Lower lobe of right lung (tissue), 2 donors: ENCODE measurements around the gene UNKL. TPM values are rescaled to one million over a fixed set of nuclear protein-coding genes. Genes with fewer than 3 reads are reported as not detected.

ENCODE experiments used
- ATAC-seq, 2 donors: fragments of 200-7000 bp; cut with Tn5 transposase; one replicate each; pipeline ENCODE4 v1.9.1; 2020 to 2022; ENCODE audit warnings: mild to moderate bottlenecking in 2 of 2, moderate library complexity in 2 of 2
- DNase-seq: peaks from one replicate; pipeline ENCODE4 v3.0.0-alpha.2; 2020
- H3K27ac ChIP-seq: fragments of 200-600 bp; one replicate; pipeline ENCODE4 v1.8.0; 2022
- H3K27me3 ChIP-seq: fragments of 200-600 bp; one replicate; pipeline ENCODE4 v1.8.0; 2022; ENCODE audit warnings: low read depth
- H3K36me3 ChIP-seq: fragments of 200-600 bp; one replicate; pipeline ENCODE4 v1.8.0; 2022; ENCODE audit warnings: mild to moderate bottlenecking
- H3K4me1 ChIP-seq: fragments of 200-600 bp; one replicate; pipeline ENCODE4 v1.8.0; 2022
- H3K4me3 ChIP-seq: fragments of 200-600 bp; one replicate; pipeline ENCODE4 v1.8.0; 2022; ENCODE audit warnings: mild to moderate bottlenecking
- H3K9me3 ChIP-seq: fragments of 200-600 bp; one replicate; pipeline ENCODE4 v1.8.0; 2022
- intact Hi-C: fragments of 100-400 bp; cut with DNase I; formaldehyde crosslinking; loops from one replicate; pipeline ENCODE4 v1.11.0; 2022
- total RNA-seq: library from RNA; stranded (reverse); fragmentation: NEBNext Ultra II Directional; extraction: Animal tissue kit (Norgen Biotek cat#: 25700); gene quantifications from one replicate; pipeline ENCODE4 v1.2.1, GENCODE V29; 2021
- TF ChIP-seq, protein P1 (sequence below): fragments of 200-600 bp; IDR thresholded peaks from one replicate; pipeline ENCODE4 v1.8.0; 2022; ENCODE audit warnings: antibody characterized with exemption, mild to moderate bottlenecking
- donor health status: DM: no; HTN: yes; CAD: no; lungs with severe emphysema.

UNKL gene
- total RNA-seq, 1 donor from 2014 or later, result 23.1 TPM

DNA sequence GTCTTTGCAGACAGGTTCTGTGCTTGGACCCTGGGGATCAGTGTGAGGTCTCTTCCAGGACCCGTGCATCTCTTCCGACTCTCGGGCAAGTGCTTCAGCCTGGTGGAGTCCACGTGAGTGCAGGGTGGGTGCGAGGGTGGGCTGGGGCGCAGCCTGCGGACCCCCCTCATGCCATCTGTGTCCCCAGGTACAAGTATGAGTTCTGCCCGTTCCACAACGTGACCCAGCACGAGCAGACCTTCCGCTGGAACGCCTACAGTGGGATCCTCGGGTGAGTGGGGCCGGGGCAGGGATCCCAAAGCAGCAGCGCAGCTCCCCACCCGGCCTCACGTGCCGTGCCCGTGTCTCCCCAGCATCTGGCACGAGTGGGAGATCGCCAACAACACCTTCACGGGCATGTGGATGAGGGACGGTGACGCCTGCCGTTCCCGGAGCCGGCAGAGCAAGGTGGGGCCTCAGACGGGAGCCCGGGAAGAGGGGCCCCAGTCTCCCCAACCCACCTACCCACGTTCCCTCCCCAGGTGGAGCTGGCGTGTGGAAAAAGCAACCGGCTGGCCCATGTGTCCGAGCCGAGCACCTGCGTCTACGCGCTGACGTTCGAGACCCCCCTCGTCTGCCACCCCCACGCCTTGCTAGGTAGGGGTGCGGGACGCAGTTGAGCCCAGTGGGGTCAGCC lies 52.7 kb downstream of the UNKL start:
- Histone ChIP-seq H3K9me3 (no peaks in the 10 kb centered on the region), H3K27ac (no peak overlapping the region), H3K4me1 (no peaks in the 10 kb centered on the region), H3K4me3 (no peak overlapping the region), H3K27me3 (no peaks in the 10 kb centered on the region), H3K36me3 (peaks cover 86% of the 10 kb centered on the region)
- TF ChIP-seq, protein P1, sequence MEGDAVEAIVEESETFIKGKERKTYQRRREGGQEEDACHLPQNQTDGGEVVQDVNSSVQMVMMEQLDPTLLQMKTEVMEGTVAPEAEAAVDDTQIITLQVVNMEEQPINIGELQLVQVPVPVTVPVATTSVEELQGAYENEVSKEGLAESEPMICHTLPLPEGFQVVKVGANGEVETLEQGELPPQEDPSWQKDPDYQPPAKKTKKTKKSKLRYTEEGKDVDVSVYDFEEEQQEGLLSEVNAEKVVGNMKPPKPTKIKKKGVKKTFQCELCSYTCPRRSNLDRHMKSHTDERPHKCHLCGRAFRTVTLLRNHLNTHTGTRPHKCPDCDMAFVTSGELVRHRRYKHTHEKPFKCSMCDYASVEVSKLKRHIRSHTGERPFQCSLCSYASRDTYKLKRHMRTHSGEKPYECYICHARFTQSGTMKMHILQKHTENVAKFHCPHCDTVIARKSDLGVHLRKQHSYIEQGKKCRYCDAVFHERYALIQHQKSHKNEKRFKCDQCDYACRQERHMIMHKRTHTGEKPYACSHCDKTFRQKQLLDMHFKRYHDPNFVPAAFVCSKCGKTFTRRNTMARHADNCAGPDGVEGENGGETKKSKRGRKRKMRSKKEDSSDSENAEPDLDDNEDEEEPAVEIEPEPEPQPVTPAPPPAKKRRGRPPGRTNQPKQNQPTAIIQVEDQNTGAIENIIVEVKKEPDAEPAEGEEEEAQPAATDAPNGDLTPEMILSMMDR, result no peak
- intact Hi-C loops, result no loop called here
- ATAC-seq, result no peak
- DNase-seq, result no peak

DNA sequence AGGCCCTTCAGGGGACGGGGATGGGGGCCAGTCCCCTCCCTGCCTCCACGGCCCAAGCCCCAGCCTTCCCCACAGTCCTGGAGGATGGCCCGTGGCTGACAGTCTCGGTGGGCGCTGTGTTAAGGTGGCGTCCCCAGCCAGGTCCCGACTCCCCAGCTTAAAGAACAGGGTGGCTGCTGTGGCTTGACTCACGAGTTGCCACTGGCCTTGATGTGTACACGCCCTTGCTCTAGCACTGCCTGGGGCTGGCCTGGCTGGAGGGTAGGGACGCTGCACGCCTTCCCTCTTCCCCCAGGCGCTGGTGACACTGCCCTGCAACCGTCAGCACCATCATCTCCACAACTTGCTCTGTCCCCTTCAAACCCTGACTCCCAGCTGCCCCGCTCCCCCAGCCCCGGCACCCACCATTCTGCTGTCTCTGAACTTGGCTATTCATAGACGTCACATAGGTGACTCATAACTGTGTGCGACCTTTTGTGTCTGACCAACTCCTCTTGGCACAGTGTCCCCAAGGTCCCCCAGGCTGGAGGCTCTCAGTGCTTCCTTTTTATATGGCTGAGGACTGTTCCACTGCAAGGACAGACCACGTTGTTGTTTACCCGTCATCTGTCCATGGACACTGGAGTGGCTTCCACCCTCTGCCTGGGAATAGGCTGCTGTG lies 56.5 kb downstream of the UNKL start:
- intact Hi-C loops, result no loop called here
- H3K36me3 ChIP-seq, result peaks cover 48% of the 10 kb centered on the region
- H3K27me3 ChIP-seq, result no peaks in the 10 kb centered on the region
- TF ChIP-seq, protein P1, result no peak
- no peak overlapping the region for H3K27ac ChIP-seq
- ATAC-seq, result no peak
- no peak overlapping the region for H3K4me3 ChIP-seq
- no peak for DNase-seq
- peaks cover 13% of the 10 kb centered on the region for H3K4me1 ChIP-seq
- no peaks in the 10 kb centered on the region for H3K9me3 ChIP-seq

DNA sequence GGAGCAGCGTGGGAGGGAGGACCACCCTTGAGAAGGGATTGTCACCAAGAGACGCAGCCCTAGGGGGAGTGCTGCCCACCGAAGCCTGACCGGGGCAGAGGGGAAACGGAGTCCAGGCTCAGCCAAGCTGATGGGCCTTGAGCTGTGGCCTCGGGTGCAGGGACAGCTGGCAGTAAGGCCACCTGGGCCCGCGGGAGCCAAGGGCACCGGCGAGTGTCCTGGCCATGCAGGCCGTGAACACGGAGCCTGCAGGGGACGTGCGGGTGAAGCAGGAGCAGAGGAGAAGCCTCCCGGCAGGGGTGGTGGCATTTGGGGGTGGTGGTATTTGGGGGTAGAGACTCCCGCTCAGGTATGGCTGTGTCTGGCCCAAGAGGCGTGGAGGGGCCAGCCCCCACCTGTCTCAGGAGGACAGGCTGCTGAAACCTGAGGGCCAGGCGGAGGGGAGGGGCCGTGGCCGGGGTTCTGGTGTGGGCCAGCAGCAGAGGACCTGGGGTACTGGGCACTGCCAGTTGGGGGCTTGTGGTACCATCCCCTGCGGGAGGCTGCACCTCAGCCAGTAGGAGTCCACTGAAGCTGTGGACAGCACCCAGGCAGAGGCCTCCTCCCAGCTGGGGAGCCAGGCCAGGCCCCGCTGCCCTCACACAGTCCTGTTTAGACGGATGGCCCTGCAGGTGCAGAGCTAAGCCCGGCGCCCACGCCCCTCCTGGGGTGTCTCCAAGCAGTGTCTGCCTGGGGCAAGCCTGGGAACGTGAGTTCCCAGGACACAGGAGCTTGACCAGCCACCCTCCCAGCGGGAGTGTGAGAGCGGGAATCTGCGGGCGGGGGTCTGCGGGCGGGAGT lies 58.2 kb downstream of the UNKL start:
- no peak for ATAC-seq
- H3K9me3 ChIP-seq, result no peaks in the 10 kb centered on the region
- H3K36me3 ChIP-seq, result peaks cover 30% of the 10 kb centered on the region
- intact Hi-C loops, result no loop called here
- H3K27me3 ChIP-seq, result no peaks in the 10 kb centered on the region
- H3K27ac ChIP-seq, result no peak overlapping the region
- TF ChIP-seq, protein P1, result no peak
- H3K4me1 ChIP-seq, result peaks cover 22% of the 10 kb centered on the region
- no peak overlapping the region for H3K4me3 ChIP-seq
- no peak for DNase-seq

DNA sequence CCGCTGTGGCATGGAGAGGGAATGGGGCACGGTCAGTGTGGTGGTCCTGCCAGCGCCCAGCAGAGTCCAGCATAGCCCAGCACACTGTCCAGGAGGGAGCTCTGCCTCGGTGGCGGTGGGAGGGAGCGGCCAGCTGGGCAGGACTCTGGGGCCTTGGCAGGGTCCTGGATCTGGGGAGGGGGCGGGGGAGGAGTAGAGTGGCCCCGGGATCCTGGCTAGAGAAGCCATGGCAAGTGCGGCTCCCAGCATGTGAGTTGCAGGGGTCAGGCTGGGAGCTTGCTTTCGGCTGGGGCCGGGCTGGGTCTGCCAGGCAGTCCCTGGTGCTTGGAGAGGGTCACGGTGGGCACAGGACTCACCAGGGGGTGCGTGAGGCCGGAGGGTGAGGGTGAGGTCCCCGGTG lies 58.9 kb downstream of the UNKL start:
- no peak overlapping the region for H3K4me3 ChIP-seq
- H3K36me3 ChIP-seq, result peaks cover 24% of the 10 kb centered on the region
- no peak overlapping the region for H3K27ac ChIP-seq
- TF ChIP-seq, protein P1, result no peak
- H3K9me3 ChIP-seq, result no peaks in the 10 kb centered on the region
- H3K27me3 ChIP-seq, result no peaks in the 10 kb centered on the region
- intact Hi-C loops, result no loop called here
- ATAC-seq, result no peak
- DNase-seq, result no peak
- H3K4me1 ChIP-seq, result peaks cover 29% of the 10 kb centered on the region

DNA sequence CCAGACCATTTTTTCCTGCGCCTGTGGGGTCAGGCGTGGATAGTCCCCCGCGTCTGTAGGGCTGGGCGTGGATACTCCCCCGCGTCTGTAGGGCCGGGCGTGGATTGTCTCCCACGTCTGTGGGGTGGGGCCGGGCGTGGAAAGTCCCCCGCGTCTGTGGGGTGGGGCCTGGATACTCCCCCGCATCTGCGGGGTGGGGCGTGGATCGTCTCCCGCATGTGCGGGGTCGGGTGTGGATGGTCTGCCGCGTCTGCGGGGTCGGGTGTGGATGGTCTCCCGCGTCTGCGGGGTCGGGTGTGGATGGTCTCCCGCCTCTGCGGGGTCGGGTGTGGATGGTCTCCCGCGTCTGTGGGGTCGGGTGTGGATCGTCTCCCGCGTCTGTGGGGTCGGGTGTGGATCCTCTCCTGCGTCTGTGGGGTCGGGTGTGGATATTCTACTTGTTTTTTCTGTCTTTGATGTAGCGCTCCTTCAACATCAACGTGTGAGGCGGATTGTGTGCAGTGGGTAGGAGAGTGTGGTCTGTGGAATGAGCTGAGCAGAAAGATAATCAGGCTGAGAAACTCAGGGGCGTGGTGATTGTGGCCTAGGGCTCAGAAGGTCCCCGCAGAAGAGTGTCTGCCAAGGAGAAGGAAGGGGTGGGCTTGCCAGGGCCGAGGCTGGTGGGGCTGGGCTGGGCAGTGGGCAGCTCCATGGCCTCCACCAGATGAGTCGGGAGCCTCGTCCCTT lies 59.5 kb downstream of the UNKL start:
- no peak overlapping the region for H3K4me3 ChIP-seq
- ATAC-seq (no peak), DNase-seq (no peak)
- no peak overlapping the region for H3K27ac ChIP-seq
- TF ChIP-seq, protein P1, result no peak
- H3K27me3 ChIP-seq, result no peaks in the 10 kb centered on the region
- peaks cover 35% of the 10 kb centered on the region for H3K4me1 ChIP-seq
- no peaks in the 10 kb centered on the region for H3K9me3 ChIP-seq
- intact Hi-C loops, result no loop called here
- peaks cover 25% of the 10 kb centered on the region for H3K36me3 ChIP-seq
